Stimulated activated naive CD8-positive, alpha-beta T cell treated with anti-CD3 and anti-CD28 coated beads, Interleukin-15, amount 100 ng/mL, for 72 hours (primary cell): ENCODE measurements around the gene INTS14.

Source experiments
- ATAC-seq: fragments of 150-1000 bp; cut with Tn5 transposase; 2 replicates; pipeline ENCODE4 v1.10.0; 2021; ENCODE audit warnings: mild to moderate bottlenecking, moderate library complexity
- DNase-seq, 2 donors: peaks; one replicate each; pipeline ENCODE4 v3.0.0; 2021 to 2022
- H3K27ac Mint-ChIP-seq, 2 donors: one replicate each; pipeline ENCODE4 v1.8.0; 2022; ENCODE audit warnings: mild to moderate bottlenecking in 2 of 2, mixed read lengths in 2 of 2, moderate library complexity in 2 of 2
- H3K27me3 Mint-ChIP-seq: one replicate; pipeline ENCODE4 v1.8.0; 2022; ENCODE audit warnings: mixed read lengths
- H3K4me1 Mint-ChIP-seq: one replicate; pipeline ENCODE4 v1.8.0; 2022; ENCODE audit warnings: mild to moderate bottlenecking, mixed read lengths
- H3K4me3 Mint-ChIP-seq, 2 donors: one replicate each; pipeline ENCODE4 v1.8.0; 2022; ENCODE audit warnings: mild to moderate bottlenecking in 2 of 2, mixed read lengths in 2 of 2, moderate library complexity in 1 of 2
- H3K9me3 Mint-ChIP-seq, 2 donors: one replicate each; pipeline ENCODE4 v1.8.0; 2022; ENCODE audit warnings: mixed read lengths in 2 of 2

The INTS14 gene

DNA sequence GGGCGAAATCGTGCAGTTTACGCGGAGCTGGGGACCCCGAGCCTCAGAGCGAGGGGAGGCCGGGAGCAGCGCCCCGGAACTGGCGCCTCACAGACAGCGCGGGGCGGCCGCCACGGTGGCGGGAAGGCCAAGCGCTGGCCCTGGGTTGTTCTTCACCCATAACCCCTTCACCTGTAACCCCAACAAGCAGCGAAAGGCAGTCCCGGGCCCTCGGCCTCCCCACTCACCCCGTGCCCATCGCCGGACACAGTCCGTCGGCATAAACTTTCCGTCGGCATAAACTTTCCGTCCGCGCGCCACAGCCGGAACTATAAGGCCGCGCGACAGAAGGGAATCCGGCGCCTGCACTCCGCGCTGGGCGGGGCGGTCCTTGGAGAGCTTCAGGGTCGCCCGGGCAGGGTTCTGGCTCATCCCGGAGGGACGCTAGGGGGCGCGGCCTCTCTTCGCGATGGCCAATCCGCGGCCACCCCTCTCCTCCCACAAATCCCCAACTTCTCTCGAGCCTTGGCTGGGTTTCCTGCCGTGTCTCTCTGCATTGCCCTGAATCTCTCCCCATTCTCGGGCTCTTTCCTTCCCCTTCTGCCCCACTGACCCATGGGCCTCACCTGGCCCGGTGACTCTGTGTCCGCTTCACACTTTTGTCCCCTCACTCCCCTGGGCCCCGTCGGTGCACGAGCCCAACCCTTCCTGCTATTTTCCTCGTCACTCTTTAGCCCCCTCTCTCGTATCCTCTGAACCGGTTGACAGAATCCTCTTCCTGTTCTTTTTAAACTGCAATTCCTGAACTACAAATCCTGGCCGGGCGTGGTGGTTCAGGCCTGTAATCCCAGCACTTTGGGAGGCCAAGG lies at the start of gene INTS14:
Gene INTS14, minus strand, starts transcription at position 261 of the 848 bp plus-strand sequence. CDS start 3,751 bp downstream, outside the sequence.
- H3K9me3 Mint-ChIP-seq = no peaks in the 10 kb centered on the region
- ATAC-seq (peak; percentile 99), DNase-seq (peak; percentile 93 to 95)
- H3K27me3 Mint-ChIP-seq = no peaks in the 10 kb centered on the region
- peaks cover 51% of the 10 kb centered on the region for H3K4me1 Mint-ChIP-seq
- H3K27ac Mint-ChIP-seq = peak within 1 kb of the TSS; percentile 99
- H3K4me3 Mint-ChIP-seq = peak within 1 kb of the TSS; percentile 94 to 98

DNA sequence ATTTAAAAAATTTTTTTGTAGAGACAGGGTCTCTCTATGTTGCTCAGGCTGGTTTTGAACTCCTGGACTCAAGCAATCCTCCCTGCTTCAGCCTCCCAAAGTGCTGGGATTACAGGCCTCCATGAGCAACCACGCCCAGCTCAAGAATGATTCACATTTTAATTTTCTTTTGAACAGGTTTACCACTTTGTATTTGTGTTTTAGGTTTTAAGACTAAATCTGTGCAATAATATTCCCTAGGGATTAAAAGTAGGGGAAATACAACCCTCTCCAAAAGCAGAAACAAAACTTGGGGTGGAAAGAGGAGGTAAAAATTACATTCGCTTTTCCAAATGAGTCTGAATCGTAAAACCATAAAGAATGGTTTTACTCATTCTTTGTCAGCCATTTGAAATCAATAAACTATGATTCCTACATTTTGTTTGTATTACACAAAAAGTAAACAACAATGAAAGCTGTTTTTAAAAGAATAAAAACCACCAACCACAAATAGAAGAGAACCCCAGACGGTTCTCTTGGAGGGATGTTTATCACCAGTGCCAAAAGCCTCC lies 48.6 kb upstream of the INTS14 start:
- ATAC-seq = no peak
- Mint-ChIP-seq H3K4me1 (no peaks in the 10 kb centered on the region), H3K27ac (no peak overlapping the region), H3K9me3 (no peaks in the 10 kb centered on the region), H3K27me3 (no peaks in the 10 kb centered on the region), H3K4me3 (no peak overlapping the region)
- DNase-seq = no peak

DNA sequence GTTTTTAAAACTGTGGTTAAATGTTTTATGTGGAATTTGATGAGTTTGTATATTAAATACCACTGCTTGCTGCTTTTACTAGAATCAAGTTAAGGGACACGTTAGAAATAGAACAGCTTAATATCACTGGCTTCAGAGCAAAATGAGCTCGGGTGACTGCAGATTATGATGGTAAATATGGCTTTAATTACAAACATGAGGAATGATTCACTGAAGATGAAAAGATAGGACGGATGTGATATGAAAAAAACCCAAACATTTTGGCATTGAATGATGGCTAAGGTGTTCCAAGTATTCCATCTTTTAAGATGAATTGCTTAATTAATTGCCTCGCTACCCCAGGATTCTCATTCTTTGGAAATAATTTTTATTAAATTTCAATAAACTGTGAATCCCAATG lies 44.5 kb upstream of the INTS14 start:
- Mint-ChIP-seq H3K27me3 (no peaks in the 10 kb centered on the region), H3K27ac (no peak overlapping the region), H3K9me3 (no peaks in the 10 kb centered on the region), H3K4me3 (no peak overlapping the region), H3K4me1 (peaks cover 10% of the 10 kb centered on the region)
- no peak for ATAC-seq
- no peak for DNase-seq

DNA sequence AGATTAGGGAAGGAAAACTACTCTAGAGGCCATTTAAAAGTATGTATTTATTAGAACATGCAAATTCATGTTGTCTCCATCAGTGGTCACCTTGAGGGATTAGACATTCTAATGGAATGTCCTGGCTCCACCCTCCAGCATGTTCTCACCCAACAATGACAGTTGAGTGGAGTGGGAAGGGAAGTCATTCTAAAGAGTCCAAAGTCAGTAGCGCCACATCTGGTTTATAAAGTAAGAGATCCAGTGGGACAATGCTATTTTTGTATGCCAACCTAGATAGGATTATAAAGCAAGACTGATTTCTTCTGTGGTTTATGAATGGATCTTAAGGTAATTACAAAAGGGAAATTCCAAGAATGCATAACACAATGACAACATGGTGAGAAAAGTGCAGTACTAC lies 44.1 kb upstream of the INTS14 start:
- H3K4me3 Mint-ChIP-seq = no peak overlapping the region
- DNase-seq (no peak), ATAC-seq (no peak)
- no peaks in the 10 kb centered on the region for H3K27me3 Mint-ChIP-seq
- no peak overlapping the region for H3K27ac Mint-ChIP-seq
- H3K4me1 Mint-ChIP-seq = peaks cover 14% of the 10 kb centered on the region
- no peaks in the 10 kb centered on the region for H3K9me3 Mint-ChIP-seq

DNA sequence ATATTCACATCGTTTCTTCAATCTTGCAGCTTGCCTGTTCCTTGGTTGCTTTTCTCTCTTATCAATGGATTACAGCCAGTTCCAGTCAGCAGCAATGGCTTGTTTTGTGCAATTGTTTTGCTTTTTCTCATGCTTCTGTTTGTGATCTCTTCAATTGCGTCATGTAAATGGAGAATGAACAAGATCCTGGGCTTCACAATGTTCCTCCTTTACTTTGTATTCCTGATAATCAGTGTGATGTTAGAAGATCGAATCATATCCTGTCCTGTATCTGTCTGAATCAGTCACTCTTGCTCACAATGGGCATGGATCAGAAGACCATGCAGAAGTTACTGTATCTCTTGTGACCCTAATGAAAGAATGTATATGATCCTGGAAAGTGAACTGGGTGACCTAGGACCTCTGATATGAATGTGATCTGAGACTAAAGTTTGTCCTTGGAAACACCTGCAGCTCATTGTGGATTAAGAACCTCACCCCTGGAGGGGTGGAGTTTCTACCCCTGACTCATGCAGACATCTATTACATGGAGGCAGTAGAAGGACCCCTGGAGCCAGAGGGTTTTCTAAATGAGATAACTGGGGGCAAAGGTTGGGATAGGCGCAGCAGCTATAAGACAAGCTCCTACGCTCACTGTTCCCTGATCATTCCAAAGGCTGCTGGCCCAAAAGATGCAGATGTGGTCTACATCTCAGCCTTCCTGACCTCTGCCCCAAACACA lies 43.0 kb upstream of the INTS14 start:
- no peak overlapping the region for H3K4me3 Mint-ChIP-seq
- no peaks in the 10 kb centered on the region for H3K27me3 Mint-ChIP-seq
- H3K9me3 Mint-ChIP-seq = no peaks in the 10 kb centered on the region
- H3K27ac Mint-ChIP-seq = no peak overlapping the region
- DNase-seq = no peak
- H3K4me1 Mint-ChIP-seq = peaks cover 15% of the 10 kb centered on the region
- ATAC-seq = no peak

DNA sequence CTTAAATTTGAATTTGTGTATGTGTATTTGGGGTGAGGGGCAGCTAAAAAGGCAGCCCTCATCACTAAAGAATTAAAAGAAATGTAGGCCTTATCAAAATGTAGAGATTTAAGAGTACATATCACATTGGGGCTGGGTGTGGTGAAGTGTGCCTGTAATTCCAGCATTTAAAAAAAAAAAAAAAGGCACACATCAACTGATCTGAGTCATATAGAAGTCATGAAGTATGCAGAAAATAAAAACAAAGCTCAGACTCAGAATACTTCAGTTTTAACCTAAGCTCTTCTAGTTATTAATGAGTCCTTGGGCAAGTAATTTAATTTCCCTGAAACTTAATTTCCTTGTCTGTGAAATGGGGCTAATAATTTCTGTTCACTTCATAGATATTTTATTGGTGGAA lies 42.4 kb upstream of the INTS14 start:
- peaks cover 15% of the 10 kb centered on the region for H3K4me1 Mint-ChIP-seq
- no peaks in the 10 kb centered on the region for H3K9me3 Mint-ChIP-seq
- no peak overlapping the region for H3K4me3 Mint-ChIP-seq
- ATAC-seq = no peak
- no peaks in the 10 kb centered on the region for H3K27me3 Mint-ChIP-seq
- no peak for DNase-seq
- H3K27ac Mint-ChIP-seq = no peak overlapping the region

DNA sequence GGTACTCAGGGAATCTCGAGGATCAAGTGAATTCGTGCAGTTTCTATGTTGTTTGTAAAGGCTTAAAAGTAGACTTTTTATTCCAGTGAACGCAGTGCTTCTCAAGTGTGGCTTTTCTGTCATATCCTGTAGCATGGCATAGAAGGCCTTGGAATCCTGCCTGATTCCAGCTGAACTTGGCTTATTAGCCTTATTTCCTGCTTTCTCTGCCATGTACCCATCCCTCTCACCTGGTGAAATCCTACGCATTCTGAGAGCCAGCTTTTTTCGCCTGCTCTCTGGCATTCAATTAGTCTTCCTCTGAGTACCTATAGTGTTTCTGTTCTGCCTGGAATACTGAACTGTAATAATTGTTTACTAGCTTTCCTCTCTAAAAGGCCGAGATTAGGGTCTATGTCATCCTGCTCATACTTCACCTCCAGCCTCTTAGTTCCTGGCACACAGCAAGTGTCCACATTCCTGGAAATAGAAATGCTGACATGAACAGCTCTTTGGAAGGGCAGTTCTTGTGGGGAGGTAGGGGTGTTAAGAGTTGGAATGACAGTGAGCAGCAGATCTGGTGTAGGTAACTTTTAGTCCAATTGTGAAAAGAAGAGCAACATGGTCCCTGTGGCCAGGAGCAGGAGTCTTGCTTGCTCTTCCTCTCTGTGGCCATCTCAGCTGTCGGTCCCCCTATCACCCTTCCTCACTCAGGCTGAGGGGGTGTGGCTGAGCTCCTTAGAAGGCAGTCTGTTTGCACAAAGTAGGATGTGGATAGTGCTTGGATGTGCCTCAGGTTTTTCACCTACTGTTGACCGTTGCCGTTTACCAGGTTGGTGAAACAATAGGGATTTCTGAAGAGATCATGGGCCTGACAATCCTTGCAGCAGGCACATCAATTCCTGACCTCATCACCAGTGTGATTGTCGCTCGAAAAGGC lies 41.2 kb upstream of the INTS14 start:
- peaks cover 15% of the 10 kb centered on the region for H3K4me1 Mint-ChIP-seq
- no peak overlapping the region for H3K4me3 Mint-ChIP-seq
- peak overlapping the region; percentile 1 to 75 for H3K27ac Mint-ChIP-seq
- H3K9me3 Mint-ChIP-seq = no peaks in the 10 kb centered on the region
- no peak for ATAC-seq
- no peak for DNase-seq
- H3K27me3 Mint-ChIP-seq = no peaks in the 10 kb centered on the region

DNA sequence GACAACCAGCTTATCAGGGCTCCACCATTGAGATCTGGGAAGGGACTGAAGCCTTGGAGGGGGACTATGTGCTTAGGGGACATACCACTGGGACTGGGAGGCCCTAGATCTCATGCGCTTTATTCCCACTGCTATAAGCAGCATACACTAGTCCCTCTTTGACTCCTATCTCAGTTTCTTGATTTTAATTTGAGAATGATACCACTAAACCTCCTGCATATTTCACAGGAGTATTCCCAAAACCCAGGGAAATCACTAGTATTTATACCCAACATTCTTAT lies 40.1 kb upstream of the INTS14 start:
- DNase-seq (no peak), ATAC-seq (peak; percentile 53)
- Mint-ChIP-seq H3K4me3 (no peak overlapping the region), H3K4me1 (peaks cover 15% of the 10 kb centered on the region), H3K27me3 (no peaks in the 10 kb centered on the region), H3K27ac (no peak overlapping the region), H3K9me3 (no peaks in the 10 kb centered on the region)

DNA sequence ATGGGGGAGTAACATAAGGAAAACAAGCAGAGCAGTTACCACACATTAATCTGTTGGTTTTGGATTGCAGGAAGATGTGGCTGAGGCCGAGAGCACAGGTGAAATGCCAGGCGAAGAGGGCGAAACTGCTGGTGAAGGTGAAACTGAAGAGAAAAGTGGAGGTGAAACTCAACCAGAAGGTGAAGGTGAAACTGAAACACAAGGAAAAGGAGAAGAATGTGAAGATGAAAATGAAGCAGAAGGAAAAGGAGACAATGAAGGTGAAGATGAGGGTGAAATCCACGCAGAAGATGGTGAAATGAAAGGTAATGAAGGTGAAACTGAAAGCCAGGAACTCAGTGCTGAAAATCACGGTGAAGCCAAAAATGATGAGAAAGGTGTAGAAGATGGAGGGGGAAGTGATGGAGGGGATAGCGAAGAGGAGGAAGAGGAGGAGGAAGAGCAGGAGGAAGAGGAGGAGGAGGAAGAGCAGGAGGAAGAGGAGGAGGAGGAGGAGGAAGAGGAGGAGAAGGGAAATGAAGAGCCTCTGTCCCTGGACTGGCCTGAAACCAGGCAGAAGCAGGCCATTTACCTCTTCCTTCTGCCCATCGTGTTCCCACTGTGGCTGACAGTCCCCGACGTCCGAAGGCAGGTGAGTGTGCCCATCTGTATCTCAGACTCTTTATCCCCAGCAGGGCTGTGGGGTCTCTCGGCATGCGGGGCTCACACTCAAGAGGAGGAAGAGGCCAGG lies 39.5 kb upstream of the INTS14 start:
- Mint-ChIP-seq H3K4me3 (no peak overlapping the region), H3K27me3 (no peaks in the 10 kb centered on the region), H3K9me3 (no peaks in the 10 kb centered on the region), H3K4me1 (peaks cover 15% of the 10 kb centered on the region), H3K27ac (peak overlapping the region in 1 of 2 donors; percentile 22)
- DNase-seq = no peak
- ATAC-seq = no peak

DNA sequence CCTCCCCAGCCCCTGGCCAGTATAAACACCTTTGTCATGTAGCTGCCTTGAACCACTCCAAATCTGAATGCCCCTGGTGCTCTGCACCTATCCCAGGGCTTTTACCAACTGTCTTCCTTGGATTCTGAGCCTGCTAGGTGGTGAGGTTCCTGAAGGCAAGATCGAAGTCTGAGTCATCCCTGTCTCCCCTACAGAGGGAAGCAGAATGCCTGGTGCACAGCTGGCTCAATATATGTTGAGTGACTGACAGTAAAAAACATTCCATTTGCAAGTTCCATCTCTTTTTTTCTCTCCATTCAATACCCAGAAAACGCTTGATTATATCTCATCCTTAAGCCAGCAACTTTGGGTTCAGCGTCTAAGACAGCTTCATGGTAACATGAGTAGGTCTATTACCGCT lies 35.6 kb upstream of the INTS14 start:
- ATAC-seq (no peak), DNase-seq (no peak)
- peak overlapping the region; percentile 27 to 71 for H3K27ac Mint-ChIP-seq
- H3K4me3 Mint-ChIP-seq = no peak overlapping the region
- no peaks in the 10 kb centered on the region for H3K27me3 Mint-ChIP-seq
- no peaks in the 10 kb centered on the region for H3K9me3 Mint-ChIP-seq
- H3K4me1 Mint-ChIP-seq = peaks cover 15% of the 10 kb centered on the region

DNA sequence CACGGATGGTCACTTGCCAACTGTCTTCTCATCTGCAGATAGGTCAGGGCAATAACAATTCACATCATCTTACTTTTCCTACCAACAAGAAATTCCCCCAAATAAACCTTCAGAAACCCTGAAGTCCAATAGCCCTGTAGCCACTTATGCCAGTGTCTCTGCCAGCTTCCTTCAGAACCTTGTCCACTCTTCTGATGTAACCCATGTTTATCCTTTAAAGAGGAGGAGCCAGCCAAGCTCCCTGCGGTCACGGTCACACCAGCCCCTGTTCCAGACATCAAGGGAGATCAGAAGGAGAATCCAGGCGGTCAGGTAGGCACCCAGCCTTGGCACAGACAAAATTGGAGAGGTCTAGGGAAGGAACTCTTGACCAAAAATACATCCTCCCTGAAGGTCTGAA lies 34.5 kb upstream of the INTS14 start:
- Mint-ChIP-seq H3K4me3 (no peak overlapping the region), H3K9me3 (no peaks in the 10 kb centered on the region), H3K4me1 (peaks cover 4% of the 10 kb centered on the region), H3K27ac (peak overlapping the region; percentile 7 to 43), H3K27me3 (no peaks in the 10 kb centered on the region)
- ATAC-seq (no peak), DNase-seq (no peak)

DNA sequence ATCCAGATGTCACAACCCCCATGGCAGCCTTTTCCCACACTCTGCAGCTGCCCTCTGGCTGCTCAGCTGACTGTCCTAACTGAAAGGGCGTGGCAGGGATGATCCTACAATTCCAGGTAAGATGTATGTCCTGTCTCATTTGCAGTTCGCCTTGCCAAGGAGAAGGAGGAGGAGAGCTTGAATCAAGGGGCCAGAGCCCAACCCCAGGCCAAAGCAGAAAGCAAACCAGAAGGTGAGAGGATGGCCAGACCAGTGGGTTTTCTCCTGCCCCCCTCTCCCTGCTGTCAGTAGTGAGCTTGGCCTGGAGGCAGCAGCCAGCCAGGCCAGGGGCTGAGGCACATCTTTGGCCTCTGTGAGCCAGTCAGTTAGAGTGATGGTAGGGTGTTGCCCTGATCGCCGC lies 33.4 kb upstream of the INTS14 start:
- H3K27me3 Mint-ChIP-seq = no peaks in the 10 kb centered on the region
- peak overlapping the region in 1 of 2 donors; percentile 81 for H3K27ac Mint-ChIP-seq
- H3K9me3 Mint-ChIP-seq = no peaks in the 10 kb centered on the region

DNA sequence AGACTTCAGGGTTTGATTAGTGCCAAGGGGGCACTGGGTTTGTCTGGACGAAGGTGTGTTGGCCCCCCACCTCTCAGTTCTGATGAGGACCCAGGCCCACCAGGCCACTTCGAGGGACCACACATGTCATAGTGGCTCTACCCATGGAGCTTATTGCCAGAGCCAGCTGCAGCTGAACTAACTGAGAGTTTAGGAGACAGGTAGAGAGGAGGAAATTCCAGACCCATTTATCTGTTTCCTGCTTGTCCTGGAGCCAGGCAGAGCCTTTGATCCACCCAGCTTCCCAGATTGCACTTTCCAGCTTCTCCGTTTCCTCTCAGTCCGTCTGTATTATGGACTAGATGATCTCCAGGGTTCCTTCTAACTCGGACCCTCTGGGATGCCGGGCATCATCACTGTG lies 31.7 kb upstream of the INTS14 start:
- no peak overlapping the region for H3K4me3 Mint-ChIP-seq
- DNase-seq = no peak
- ATAC-seq = no peak
- H3K27ac Mint-ChIP-seq = no peak overlapping the region
- H3K4me1 Mint-ChIP-seq = peaks cover 18% of the 10 kb centered on the region
- no peaks in the 10 kb centered on the region for H3K27me3 Mint-ChIP-seq
- H3K9me3 Mint-ChIP-seq = no peaks in the 10 kb centered on the region

More for the DNA sequence above, 33.4 kb upstream of the INTS14 start:
- H3K4me1 Mint-ChIP-seq = peaks cover 1% of the 10 kb centered on the region
- H3K4me3 Mint-ChIP-seq = no peak overlapping the region
- peak; percentile 33 for ATAC-seq
- DNase-seq = no peak

DNA sequence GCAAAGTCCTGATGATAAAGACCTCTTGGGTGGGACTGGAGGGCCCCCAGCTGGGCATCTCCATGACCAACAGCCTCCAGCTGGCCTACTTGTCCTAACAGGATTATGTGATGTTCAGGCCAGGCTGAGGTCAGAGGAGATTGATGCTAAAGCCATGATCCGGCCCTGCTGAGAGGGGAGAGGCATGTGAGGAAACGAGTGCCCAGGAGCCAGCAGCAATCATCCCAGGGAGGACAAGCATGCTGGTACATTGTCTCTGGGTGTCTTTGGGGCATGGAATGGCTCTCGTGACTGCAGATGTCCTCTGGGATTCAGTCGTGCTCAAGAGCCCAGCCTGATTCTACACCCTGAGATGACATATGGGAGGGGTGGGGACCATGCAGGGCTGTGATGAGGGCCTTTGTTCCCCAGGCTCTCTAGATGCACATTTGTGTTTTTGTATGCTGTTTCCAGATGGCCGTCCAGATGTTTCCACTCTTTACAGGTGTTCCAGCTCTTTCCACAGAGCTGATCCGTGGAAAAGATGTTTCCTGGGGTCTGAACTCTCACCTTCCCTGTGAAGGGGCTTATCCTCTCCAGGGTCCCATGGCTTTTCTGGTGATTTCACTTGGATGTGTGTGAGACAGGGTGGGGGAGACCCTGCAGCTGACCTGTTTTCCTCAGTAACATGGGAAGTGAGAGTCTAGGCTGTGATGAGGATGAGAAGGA lies 31.0 kb upstream of the INTS14 start:
- H3K9me3 Mint-ChIP-seq = no peaks in the 10 kb centered on the region
- DNase-seq = no peak
- no peak overlapping the region for H3K4me3 Mint-ChIP-seq
- peak overlapping the region in 1 of 2 donors; percentile 36 for H3K27ac Mint-ChIP-seq
- ATAC-seq = no peak
- H3K27me3 Mint-ChIP-seq = no peaks in the 10 kb centered on the region
- peaks cover 18% of the 10 kb centered on the region for H3K4me1 Mint-ChIP-seq
